Forelimb muscle (tissue), 1 donor: ENCODE results near the gene F11. TPM values are rescaled to one million over a fixed set of nuclear protein-coding genes. Genes with fewer than 3 reads are reported as not detected.
"Not testable (repeated sequence)": the region's sequence is repeated elsewhere in the genome, so short reads cannot be mapped to it uniquely, and the experiment has no call there.

Experiments used
- DNase-seq: peaks from one replicate; pipeline ENCODE4 v3.0.0-alpha.2; 2013; ENCODE audit warnings: low read depth
- polyA plus RNA-seq: library from polyadenylated mRNA; unstranded; fragments of 120-200 nt; gene quantifications from one replicate; pipeline ENCODE4 v1.2.1, GENCODE V29; 2013; ENCODE audit not compliant: insufficient read length

Gene F11
- polyA plus RNA-seq, 1 donor, result not detected

GRCh38 chr4:186298031-186298647, 32.1 kb downstream of the F11 start:
- DNase-seq, result no peak

- no peak for DNase-seq
Measured at GRCh38 chr4:186299291-186299690, 33.3 kb downstream of the F11 start.

GRCh38 chr4:186300659-186301390, 34.8 kb downstream of the F11 start:
- no peak for DNase-seq

DNA sequence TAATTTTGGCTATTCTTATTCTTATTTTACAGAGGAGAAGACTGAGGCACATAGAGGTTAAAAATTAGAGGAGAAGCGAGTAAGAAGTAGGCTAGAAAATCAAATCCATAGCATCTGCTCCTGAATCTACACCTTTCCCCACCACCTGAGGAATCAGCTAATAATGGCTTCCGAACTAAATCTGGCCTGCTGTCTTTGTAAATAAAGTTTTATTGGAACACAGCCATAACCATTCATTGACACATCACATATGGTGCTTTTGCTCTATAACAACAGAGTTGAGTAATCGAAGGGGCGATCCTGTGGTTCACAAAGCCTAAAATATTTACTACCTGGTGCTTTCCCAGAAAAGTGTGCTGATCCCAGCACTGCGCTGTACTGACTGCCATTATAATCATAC, 38.2 kb downstream of the F11 start:
- no peak for DNase-seq

- DNase-seq, result no peak
Measured at GRCh38 chr4:186304866-186305505, 39.0 kb downstream of the F11 start.

DNA sequence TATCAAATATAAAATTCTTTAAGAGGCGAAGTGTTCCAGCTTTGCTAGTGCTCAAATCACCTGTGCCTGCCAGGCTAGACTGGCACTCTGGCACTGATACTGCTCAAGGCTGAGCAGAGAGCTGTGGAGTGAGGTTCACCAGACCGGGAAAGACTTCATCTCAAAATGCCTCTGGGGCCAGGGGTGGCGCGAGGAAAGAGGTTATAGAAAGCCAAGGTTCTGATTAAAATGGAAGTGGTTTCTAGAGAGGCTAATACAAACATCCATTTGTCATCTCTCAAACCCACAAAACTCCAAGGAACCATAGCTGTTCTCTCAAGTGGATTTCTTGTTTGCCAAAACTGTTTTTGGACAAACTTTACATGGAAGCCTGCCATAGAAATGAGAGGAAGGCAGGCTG, 41.5 kb downstream of the F11 start:
- no peak for DNase-seq

DNA sequence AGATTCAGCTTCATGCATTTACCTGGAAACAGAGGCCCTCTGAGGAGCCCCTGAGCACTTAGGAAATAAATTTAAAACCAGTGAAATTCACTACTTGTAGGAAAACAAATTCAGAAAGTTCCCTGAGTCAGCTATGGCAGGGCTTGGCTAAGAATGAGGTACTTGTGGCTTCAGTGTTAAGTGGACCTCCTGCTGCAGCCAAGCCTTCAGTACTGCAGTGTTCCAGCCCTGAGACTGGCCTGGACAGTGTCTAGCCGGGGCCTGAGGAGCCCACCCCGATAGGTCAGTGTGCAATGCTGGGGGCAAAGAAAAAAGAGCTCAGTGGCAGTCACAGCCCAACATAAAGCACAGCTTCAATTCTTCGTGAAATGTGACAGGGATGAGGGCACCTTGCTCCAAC, 41.9 kb downstream of the F11 start:
- no peak for DNase-seq

DNA sequence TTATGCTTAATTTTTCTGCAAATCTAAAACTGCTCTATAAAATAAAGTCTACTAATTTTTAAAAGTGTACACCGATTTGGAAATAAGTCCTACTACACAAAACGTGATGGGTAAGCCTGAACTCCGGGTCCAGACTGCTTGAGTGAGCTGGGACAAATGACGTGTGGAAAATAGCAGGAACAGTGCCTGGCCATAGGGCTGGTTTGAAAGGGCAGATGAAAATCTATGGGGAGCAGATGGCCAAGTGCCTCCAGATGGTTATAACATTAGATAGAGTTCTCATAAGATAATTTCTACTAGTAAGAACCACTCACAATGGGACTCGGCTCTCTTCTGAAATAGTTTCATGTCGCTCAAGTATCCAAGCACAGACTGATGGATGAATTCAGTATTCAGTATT, 52.5 kb downstream of the F11 start:
- DNase-seq, result no peak

DNA sequence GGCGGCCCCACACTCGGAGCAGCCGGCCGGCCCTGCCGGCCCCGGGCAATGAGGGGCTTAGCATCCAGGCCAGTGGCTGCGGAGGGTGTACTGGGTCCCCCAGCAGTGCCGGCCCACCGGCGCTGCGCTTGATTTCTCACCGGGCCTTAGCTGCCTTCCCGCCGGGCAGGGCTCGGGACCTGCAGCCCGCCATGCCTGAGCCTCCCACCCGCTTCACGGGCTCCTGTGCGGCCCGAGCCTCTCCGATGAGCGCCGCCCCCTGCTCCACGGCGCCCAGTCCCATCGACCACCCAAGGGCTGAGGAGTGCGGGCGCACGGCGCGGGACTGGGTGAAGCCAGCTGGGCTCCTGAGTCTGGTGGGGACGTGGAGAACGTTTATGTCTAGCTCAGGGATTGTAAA, 58.7 kb downstream of the F11 start:
- DNase-seq, result not testable (repeated sequence)

- no peak for DNase-seq
Measured at GRCh38 chr4:186326391-186326790, 60.4 kb downstream of the F11 start.

DNA sequence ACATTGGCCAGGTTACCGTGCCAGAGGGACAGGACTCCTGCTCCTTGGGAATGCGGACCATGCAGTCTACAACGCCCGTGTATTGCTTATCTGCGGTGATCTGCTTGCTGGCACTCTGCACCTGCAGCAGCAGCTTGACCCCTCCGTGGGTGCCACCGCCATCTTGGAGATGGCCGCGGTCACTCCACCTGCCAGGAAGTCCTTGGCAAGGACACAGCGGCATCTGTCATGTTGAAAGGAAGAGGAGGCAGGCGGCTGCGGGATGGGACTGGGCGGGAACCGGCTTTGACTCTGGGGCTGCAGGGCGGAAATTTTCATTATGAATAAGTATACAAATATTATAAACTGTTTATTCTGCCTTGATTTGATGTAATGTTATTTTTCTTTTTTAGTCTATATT, 63.4 kb downstream of the F11 start:
- DNase-seq, result no peak

GRCh38 chr4:186330368-186330767, 64.4 kb downstream of the F11 start:
- DNase-seq, result no peak

- DNase-seq, result no peak
Measured at GRCh38 chr4:186335793-186336192, 69.8 kb downstream of the F11 start.

Other genes with a start within 250 kb of the F11 start
- gene TLR3, start 197.0 kb upstream of the F11 start, polyA plus RNA-seq, result 1.4 TPM
- 5.8 TPM for gene FAM149A, start 161.5 kb upstream of the F11 start, polyA plus RNA-seq
- gene CYP4V2, start 74.6 kb upstream of the F11 start, polyA plus RNA-seq, result 3.3 TPM
- 0.15 TPM for gene KLKB1, start 38.7 kb upstream of the F11 start, polyA plus RNA-seq